GM12874 (cell line): ENCODE measurements around the gene PTGER4.

ENCODE experiments used
- TF ChIP-seq, protein P1 (sequence below): IDR thresholded peaks from 2 replicates; pipeline ENCODE4 v1.5.1; 2011; ENCODE audit warnings: low read depth, mild to moderate bottlenecking, control low read depth, low read length, moderate library complexity; ENCODE audit not compliant: insufficient read depth

Gene PTGER4

DNA sequence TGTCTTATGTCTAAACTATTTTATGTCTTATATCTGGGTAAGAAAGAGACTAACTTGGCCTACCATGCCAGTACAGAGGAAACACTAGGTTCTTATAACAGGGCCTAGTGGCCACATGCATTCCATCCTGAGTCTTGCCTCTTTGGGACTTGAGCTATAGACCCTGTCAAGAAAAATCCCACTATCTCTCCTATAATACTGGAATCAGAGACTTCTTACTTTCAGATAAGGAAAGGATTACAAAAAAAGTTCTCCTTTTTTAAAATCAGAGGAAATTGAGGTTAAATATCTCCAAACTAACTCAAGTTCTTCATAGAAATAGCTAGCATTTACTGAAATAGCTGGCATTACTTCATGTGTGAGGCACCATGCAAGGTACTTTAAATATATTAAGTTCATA, 34.3 kb downstream of the PTGER4 start:
- TF ChIP-seq, protein P1, sequence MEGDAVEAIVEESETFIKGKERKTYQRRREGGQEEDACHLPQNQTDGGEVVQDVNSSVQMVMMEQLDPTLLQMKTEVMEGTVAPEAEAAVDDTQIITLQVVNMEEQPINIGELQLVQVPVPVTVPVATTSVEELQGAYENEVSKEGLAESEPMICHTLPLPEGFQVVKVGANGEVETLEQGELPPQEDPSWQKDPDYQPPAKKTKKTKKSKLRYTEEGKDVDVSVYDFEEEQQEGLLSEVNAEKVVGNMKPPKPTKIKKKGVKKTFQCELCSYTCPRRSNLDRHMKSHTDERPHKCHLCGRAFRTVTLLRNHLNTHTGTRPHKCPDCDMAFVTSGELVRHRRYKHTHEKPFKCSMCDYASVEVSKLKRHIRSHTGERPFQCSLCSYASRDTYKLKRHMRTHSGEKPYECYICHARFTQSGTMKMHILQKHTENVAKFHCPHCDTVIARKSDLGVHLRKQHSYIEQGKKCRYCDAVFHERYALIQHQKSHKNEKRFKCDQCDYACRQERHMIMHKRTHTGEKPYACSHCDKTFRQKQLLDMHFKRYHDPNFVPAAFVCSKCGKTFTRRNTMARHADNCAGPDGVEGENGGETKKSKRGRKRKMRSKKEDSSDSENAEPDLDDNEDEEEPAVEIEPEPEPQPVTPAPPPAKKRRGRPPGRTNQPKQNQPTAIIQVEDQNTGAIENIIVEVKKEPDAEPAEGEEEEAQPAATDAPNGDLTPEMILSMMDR = no peak

DNA sequence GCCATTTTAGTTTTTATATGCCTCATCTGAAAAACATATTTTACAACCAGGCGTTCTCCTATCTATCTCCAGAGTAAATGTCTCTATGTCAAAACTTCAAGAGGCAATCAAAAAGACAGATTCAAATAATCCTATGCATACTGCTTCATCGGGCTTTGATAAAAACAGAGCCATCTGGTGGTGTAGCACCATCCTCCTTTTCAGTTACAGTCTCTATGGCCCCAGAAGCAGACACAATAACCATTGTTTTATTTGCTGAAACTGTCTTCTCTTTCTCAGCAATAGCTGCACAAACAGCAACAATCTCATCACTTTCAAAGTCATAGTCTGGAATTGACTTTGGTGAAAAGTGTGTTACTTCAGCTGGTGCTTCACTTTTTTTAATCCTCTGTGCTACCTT, 36.3 kb downstream of the PTGER4 start:
- TF ChIP-seq, protein P1 = no peak

DNA sequence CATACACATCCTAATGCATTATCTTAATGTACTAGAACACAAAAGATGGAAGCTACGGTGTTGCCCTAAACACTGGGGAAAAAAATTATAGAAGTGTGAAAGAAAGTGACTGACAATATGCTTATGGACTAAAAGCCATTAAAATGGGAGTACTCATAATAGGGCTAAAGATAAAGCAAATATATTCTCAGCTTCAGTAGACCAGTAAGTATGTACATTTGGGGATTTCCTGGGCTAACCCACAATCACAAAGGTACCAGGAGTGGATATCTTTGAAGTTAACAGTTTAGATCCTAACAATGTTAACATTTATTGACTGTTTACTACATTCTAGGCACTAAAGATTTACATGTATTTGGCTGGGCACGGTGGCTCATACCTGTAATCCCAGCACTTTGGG, 36.9 kb downstream of the PTGER4 start:
- TF ChIP-seq, protein P1 = no peak

GRCh38 chr5:40717281-40717680, 37.6 kb downstream of the PTGER4 start:
- TF ChIP-seq, protein P1 = no peak

DNA sequence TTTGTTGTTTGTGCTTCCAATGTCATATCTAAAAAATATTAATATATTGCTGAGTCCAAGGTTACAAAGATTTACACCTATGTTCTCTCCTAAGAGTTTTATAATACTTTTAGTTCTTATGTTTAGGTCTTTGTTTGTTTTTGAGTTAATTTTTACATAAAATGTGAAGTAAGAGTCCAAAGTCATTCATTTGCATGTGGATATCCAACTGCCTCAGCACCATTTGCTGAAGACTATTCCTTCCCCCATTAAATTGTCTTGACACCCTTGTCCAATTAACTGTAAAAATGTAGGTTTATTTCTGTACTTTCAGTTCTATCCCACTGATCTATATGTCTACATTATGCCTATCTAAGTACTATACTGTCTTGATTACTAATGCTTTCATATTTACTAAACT, 40.4 kb downstream of the PTGER4 start:
- TF ChIP-seq, protein P1 = no peak

GRCh38 chr5:40733434-40733833, 53.7 kb downstream of the PTGER4 start:
- TF ChIP-seq, protein P1 = no peak

- TF ChIP-seq, protein P1 = no peak
Observed at GRCh38 chr5:40733879-40734563, 54.3 kb downstream of the PTGER4 start.
